Hippocampal formation (tissue), 2 donors: ENCODE measurements around the gene JAKMIP2.
"Not testable (repeated sequence)": the region's sequence is repeated elsewhere in the genome, so short reads cannot be mapped to it uniquely, and the experiment has no call there.

Source experiments
- DNase-seq, 2 donors: peaks; one replicate each; lab custom pipeline; 2025; lab: John Stamatoyannopoulos, UW

Gene JAKMIP2

DNA sequence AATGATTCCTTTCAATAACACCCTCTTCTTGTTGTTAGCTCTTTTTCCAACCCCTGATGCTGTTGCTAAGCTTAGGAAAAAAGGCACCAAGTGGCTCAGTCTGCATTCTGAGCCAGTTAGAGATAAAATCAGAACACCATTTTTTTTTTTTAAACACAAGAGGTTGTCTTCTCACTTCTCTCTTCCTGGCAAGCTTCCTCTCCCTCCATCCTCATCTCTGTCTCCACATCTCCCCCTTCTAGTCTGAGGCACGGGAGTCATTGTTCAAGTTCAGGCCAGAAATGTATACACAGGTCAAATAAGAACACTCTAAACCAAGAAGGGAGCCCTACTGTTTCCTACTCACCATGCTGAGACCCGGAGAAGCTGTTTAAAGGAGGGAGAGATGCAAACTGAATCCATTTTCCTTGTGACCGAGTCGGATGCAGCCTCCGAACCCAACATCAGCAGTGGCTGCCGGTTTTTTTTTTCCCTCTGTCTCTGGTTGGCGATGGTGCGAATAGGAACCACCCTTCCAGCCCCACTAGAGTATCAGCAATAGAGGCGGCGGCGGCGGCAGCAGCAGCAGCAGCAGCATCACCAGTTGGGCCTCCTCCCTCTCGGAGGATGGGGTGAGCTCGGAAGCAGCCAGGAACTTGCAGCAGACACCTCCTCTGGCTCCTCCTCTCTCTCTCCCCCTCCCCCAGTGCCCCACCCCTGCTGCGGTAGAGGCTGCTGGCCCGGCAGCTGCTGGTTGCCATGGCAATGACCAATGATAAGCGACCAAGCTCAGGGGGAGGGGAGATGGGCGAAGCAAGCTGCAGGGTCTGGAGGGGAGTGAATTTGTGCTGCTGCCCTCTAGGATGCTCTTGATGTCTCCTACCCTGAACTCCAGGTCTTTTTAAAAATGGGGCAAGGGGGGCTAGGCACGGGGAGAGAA lies at the start of gene JAKMIP2:
Gene JAKMIP2, minus strand, starts transcription at position 619 of the 919 bp plus-strand sequence. CDS start 110,922 bp downstream, outside the sequence.
- peak; percentile 98 for DNase-seq

DNA sequence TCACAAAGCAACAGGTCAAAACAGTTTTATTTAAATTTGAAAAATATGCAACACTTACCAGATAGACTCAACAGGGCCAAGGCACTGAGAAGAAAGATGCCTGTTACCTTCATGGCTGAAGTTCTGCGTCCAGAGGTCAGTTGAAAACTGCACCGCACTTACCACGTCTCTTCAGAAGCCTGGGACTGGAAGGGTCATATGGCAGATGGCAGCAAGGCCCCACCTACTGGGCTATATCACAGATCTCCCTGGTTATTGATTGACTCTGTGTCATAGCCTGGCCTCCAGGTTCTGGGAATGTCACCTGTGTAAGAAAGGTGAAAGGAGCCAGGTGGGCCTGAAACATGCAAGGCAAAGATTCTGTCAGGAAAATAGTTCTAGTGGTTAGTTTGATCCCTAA lies 48.9 kb upstream of the JAKMIP2 start, which contains the start of gene SPINK1:
Gene SPINK1, minus strand, starts transcription at position 207 of the 400 bp plus-strand sequence. Its CDS starts 94 bp downstream, at position 113.
- DNase-seq: no peak

DNA sequence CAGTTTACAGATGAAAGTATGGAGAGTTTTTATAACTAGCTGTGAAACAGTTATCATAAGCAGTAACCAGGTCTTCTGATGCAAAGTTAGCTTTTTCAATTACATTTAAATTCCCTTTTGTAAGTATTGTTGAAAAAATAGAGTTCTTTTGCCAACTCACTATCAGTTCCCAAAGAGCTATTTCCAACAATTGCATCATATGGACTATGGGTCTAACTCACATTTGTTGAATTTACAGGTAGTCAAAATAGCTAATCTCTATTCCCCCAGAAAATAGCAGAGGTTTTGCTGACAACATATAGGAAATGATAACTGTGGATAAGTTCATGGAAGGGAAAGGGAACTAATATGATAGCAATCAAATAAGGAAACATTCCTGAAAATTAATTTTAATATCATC lies 47.5 kb upstream of the JAKMIP2 start:
- DNase-seq: no peak

DNA sequence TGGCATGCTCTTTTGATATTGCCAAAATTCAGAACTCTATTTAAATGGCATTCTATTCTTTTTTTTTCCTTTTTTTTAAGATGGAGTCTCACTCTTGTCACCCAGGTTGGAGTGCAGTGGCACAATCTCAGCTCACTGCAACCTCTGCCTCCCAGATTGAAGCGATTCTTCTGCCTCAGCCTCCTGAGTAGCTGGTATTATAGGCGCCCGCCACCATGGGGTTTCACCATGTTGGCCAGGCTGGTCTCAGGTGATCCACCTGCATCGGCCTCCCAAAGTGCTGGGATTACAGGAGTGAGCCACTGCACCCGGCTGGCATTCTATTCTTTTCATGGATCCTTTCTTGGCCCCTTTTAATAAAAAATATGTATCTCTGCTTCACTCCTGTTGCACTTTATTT lies 44.5 kb upstream of the JAKMIP2 start:
- not testable (repeated sequence) for DNase-seq

DNA sequence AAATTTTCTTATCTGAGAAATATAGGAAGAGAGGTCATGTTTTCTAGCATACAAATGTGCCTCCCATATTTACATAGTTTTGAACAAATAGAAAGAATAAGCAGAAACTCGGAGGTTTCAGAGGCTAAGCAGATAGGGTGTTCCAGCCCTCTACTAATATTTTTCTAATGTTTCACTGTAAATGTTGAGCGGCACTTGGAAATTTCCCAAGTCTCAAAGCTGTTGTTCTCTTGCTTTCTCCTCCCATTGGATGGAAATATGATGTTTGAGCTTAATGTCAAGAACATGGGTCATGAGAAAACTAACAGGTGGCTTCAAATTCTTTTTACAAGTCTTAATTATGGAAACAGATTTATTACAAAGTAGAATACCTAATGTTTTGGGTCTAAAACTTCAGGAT lies 43.8 kb upstream of the JAKMIP2 start:
- DNase-seq: no peak

DNA sequence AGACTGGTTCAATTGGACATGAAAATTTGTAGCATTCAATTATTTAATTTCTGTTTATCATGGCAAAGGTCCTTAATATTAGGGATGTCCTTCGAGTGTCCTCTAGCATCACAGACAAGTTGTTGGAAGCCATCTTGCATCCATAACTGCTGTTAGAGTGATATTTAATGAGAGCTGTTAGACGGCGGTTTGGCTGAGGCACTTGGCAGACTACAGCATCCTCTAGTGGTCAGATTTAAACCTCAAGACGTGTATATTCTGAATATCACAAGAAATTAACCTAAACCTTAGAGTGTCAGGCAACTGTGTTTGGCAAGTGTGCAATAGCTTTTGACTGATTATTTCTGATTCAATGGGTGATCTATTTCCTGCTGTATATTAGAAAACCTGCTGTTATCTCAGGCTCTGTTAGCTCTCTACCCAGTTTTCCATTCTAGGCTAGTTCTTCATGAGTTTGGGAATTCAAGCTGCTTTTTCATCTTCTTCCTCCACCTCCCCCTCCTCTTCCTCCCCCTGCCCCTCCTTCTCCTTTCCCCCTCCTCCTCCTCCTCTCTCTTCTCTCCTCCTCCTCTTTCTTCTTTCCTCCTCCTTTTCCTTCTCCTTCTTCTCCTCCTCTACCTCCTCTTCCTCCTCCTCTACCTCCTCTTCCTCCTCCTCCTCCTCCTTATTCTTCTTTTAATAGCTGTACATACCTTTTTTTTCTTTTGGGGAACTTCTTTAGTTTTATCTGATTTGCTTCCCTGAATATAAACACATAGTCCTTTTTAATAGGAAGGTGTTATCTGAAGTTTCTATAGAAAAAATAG lies 40.4 kb upstream of the JAKMIP2 start:
- peak; percentile 26 to 87 for DNase-seq

DNA sequence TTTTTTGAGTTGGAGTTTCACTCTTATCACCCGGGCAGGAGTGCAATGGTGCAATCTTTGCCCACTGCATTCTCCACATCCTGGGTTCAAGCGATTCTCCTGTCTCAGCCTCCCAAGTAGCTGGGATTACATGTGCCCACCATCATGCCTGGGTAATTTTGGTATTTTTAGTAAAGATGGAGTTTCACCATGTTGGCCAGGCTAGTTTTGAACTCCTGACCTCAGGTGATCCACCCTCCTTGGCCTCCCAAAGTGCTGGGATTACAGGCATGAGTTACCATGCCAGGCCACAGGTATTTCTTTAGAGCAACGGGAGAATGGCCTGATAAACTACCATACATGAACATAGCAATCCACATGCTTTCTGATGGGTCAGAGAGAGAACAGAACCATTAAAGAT lies 39.7 kb upstream of the JAKMIP2 start:
- not testable (repeated sequence) for DNase-seq

DNA sequence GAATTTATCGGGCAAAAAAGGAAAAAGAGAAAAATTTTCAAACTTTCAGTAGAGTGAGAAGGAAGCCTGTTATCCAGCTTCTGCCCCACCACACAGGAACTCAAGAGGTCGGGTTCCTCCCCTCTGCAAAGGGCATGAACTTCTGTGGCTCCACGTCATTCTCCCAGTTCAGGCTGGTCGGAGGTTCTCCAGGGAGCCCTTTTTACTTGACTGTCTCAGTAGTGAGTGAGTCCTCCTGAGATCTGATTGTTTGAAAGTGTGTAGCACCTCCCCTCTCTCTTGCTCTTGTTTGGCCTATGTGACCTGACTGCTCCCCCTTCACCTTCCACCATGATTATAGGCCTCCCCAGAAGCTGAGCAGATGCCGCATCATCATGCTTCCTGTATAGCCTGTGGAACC lies 39.2 kb upstream of the JAKMIP2 start:
- no peak for DNase-seq

DNA sequence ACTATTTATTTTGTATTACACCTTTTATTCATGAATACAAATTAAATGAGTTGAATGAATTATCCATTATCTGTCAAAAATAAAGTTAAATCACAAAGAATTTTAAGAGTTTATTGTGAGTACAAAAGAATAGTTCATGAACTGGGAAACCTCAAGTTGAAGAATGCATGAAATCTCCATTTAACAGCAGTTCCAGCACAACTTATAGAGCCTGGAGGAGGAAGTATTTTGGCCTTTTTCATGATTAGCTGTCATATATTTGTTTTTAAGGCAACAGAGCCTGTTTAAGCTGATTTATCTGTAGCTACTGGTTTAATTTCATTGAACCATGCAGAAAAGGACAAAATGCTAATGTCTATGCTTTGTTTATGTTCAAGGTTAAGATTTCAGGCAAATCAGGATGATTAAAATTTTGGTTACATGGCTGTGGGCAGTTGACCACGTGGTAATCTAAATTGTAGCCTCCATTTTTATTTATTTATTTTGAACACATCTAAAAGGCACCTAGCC lies 36.8 kb upstream of the JAKMIP2 start:
- no peak for DNase-seq

DNA sequence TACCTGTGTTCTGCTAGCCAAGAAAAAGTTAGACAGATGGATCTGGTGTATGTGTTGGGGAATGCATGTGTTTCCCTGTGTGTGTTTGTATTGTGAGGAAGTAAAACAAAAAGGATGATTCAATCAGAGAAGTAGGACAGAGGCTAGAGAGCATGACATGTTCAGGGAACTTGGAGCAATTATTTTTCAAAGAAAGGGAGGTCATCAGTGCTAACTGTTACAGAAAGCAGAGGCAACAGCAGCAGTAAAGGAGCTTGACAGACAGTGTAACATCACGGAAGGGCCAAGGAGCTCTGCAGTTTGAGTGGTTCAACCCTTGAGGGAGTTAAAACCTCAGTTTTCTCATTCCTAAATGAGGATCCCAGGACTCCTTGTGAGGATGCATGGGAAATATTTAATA lies 35.8 kb upstream of the JAKMIP2 start:
- DNase-seq: no peak

DNA sequence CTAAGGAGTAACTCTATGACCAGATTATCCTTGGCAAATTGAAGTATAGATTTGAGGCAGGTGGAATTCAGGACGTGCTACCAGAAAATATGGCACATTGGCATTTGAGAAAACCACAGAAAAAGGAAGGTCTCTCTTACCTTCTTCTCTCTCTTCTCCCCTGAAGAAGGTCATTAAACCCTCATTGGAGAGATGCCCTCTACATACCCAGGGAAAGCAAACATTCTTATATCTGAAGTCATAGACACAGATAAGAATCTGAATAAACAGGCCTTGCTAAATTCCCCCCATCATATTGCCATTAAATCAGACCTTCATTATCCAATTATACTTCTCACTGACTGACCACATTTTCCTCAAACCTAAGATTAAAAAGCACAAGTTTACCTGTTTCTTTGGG lies 31.2 kb upstream of the JAKMIP2 start:
- DNase-seq: no peak

DNA sequence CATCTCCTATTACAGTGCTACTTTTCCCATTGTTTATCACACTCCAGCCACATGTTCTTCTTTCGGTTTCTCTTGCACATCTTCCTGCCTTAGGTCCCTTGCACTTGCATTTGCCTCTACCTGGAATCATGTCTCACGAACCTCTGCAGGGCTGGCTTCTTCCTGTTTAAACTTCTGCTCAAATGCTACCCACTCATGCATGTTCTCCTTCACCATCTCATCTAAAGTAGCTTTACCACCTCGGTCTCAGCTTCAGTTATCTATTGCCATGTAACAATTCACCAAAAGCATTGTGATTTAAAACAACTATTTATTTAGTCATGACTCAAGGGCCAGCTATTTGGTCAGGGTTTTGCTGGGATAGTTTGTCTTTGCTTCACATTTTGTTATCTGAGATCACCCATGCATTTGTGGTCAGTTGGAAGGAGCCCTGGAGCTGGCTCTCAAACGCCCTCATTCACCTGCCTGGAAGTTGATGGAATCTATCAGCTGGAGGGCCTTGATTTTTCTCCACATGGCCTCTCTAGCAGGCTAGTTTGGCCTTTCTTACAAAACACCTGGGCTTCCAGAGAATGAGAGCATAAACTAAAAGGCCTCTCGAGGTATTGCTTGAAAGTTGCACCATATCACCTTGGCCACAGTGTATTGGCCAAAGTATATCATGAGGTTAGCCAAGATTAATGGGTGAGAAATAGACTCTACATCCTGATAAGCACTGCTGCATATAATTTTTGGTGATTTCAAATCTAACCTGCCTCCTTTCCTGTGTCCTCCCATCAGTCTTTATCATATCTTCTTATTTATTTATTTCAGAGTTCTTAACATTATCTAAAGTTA lies 27.5 kb upstream of the JAKMIP2 start:
- DNase-seq: no peak

DNA sequence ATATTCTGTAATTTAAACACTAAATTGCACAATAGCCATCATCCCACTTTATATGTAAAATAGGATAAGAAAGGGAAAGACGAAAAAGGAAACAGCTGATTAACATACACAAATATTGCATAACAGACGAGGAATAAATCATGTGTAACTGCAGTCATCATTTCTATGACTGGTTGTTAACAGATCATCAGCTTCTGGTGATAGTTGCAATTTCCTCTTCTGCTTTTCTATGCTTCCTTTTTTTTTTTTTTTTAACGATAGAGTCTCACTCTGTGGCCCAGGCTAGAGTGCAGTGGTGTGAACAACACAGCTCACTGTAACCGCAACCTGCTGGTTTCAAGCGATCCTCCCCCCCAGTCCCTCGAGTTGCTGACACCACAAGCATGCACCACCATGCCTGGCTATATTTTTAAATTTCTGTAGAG lies 22.5 kb upstream of the JAKMIP2 start:
- no peak for DNase-seq

DNA sequence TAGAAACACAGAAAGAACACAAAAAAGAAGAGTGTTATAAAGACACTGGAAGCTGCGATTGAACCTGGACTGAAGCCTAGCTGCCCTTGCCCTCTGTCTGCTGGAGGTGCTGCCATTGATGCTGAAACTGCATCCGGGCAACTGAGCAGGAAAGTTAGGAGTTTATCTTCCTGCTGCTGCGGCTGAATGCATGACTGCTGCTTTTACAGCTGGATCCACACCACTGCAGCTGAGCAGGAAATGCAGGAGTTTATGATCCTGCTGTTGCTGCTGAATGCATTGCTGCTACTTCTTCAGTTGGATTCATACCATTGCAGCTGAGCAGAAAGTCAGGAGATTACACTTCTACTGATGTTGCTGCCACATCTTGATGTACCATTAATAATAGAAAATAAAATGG lies 21.8 kb upstream of the JAKMIP2 start:
- no peak for DNase-seq

DNA sequence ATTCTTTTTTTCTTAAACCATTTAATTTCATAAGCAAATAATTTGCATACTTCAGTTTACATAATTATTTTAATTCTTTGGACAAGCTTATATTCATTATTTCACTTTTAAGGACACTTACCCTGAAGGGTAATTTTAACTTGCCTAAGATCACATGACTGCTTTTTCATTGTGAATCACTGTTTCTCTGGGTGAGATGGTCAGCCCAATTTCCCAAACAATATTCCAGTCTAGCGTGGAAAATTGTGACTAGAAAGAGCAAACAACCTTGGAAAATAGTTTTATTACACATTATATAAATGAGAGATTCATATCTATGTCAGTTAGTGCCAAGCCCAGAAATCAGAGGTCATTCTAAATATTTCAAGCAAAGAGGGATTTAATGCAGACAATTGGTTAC lies 21.4 kb upstream of the JAKMIP2 start:
- DNase-seq: no peak

DNA sequence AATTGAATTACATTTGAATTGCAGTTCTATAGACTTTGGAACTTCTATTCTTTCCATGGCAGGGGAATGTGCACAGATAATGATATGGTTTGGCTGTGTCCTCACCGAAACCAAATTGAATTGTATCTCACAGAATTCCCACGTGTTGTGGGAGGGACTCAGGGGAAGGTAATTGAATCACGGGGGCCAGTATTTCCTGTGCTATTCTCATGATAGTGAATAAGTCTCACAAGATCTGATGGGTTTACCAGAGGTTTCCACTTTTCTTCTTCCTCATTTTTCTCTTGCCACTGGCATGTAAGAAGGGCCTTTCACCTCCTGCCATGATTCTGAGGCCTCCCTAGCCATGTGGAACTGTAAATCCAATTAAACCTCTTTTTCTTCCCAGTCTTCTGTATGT lies 20.6 kb upstream of the JAKMIP2 start:
- DNase-seq: not testable (repeated sequence)

DNA sequence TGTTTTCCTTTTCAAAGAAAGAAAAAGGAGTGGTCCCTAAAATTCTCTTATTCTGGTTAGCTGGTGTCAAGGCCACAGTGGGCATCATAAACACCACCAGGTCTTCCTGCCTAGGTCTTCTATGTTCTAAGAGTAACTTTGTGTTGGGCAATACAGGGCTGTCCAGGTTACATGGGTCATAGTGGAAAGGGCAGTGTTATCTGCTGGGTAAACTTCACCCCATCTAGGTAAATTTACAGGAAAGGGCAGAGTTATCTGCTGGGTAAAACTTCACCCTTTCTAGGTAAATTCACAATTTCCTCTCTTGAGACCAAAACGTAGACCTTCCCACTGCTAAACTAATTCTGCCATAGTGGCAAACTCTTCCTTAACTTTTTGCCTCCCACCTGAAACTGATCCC lies 18.9 kb upstream of the JAKMIP2 start:
- no peak for DNase-seq

DNA sequence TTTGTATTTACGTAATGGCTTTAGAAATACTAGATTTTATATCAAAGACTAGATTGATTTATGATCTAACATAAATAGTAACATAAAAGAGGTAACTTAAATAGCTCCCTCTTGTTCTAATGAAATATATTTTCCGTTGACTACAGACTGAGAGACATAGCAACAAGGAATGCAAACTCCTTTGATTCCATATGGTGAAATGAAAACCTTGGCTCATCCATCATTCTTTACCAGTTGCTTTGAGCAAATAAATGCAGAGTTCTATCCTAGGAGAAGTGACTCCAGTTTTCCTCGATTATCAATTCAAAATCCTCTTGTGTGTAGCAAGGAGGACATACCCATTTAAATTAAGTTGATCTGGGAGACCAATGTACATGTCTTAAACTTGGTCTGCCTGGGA lies 18.0 kb upstream of the JAKMIP2 start:
- DNase-seq: no peak

DNA sequence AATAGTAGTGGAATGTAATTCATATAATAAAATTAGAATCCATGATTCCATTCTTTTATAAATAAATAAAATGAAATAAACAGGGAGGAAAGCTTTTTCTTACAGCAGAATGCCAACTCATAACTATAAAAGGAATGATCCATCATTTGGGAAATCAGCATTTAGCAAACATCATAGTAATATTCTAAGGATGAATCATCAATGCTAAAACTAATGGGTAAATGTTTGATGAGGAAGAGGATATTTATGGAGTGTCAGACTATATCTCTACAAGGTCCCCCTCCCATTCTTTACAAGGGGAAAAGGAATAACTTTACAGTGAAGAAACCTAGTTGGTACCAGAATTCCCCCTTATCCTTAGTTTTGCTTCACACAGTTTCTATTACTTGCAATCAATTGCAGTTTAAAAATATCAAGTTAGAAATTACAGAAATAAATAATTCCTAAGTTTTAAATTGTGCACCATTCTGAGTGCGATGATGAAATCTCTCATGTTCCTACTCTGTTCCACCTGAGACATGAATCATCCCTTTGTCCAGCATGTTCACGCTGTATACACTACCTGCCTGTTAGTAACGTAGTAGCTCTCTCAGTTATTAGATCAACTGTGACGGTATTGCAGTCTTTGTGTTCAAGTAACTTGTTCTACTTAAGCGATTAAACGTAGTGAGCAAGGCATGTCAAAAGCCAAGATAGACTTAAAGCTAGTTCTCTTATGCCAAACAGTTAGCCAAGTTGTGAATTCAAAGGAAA lies 14.2 kb upstream of the JAKMIP2 start:
- DNase-seq: no peak

DNA sequence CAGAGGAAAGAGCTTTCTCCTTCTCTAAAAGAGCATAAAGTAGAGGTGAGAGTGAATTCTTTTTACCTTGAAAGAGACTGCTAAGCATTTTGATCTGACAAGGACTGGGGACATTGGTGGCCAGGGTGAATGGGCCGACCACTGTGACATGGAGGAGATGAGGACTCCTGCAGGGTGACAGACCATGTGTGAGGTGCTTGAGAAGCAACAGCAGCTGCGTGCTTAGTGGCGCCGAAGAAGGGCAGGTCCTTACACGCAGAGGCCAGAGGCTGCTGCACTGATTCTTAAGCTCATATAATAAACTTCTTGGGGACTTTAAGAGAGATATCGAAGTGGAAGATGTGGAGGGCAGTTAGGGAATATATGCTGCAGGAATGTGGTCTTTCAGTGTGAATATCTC lies 8.7 kb upstream of the JAKMIP2 start:
- no peak for DNase-seq

DNA sequence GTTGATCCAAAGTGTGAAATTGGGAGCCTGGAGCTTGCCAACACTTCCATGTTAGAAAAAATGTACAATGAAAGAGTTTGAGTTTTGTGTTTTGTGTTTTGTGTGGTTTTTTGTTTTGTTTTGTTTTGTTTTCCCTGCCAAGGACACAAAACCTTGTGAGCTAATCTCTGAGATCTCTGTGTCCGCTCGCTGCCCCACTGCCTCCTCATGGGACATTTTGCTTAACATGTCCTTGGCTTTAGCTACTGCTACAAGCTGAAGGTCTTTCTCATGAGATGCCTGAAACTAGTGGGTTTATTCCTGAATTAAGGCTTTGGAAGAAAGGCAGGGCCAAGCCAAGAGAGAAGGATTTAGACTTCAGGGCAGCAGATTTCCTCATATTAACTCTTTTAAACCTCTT lies 7.3 kb upstream of the JAKMIP2 start:
- DNase-seq: no peak
